Panc1 (cell line): ENCODE results near the gene LPP. TPM values are rescaled to one million over a fixed set of nuclear protein-coding genes. Genes with fewer than 3 reads are reported as not detected.

Experiments used
- ATAC-seq: fragments of 200-7000 bp; cut with Tn5 transposase; 2 replicates; pipeline ENCODE4 v1.9.1; 2020; ENCODE audit warnings: mild to moderate bottlenecking, moderate library complexity
- BruUV-seq: library from RNA; stranded (reverse); fragments of 400-500 nt; replicated peaks from 2 replicates; lab custom pipeline; 2021; lab: Mats Ljungman, UMichigan
- CTCF ChIA-PET: fragments of 300-600 bp; sonication (Branson Sonifier 250); formaldehyde crosslinking; loops from one replicate; lab custom pipeline; 2022; ENCODE audit warnings: antibody characterized with exemption; lab: Charles Lee
- POLR2A ChIA-PET: fragments of 300-600 bp; sonication (Branson Sonifier 250); formaldehyde crosslinking; loops from one replicate; lab custom pipeline; 2022; ENCODE audit warnings: antibody characterized with exemption; lab: Charles Lee
- DNase-seq: peaks from one replicate; pipeline ENCODE4 v3.0.0-alpha.2; 2010; ENCODE audit warnings: low read depth, low spot score
- H3K27ac ChIP-seq: 2 replicates; pipeline ENCODE4 v1.5.1; 2011; ENCODE audit warnings: mild to moderate bottlenecking, low read length, inconsistent platforms
- H3K27me3 ChIP-seq: fragments of 200-500 bp; sonication (Bioruptor generic); 2 replicates; pipeline ENCODE4 v1.6.0; 2014; ENCODE audit warnings: low read length, inconsistent platforms; ENCODE audit not compliant: control insufficient read depth, insufficient read depth
- H3K36me3 ChIP-seq: fragments of 200-500 bp; sonication (Bioruptor generic); 2 replicates; pipeline ENCODE4 v1.5.1; 2014; ENCODE audit warnings: inconsistent platforms, mild to moderate bottlenecking, low read length, moderate library complexity; ENCODE audit not compliant: control insufficient read depth, insufficient read depth
- H3K4me1 ChIP-seq: 2 replicates; pipeline ENCODE4 v1.5.1; 2011; ENCODE audit warnings: inconsistent platforms, mild to moderate bottlenecking, low read length, moderate library complexity; ENCODE audit not compliant: control insufficient read depth, insufficient read depth
- H3K4me3 ChIP-seq, 2 experiments: 2 replicates each; pipeline ENCODE4 v1.5.1; 2011 to 2012; ENCODE audit warnings: low read depth in 2 of 2, low read length in 2 of 2, mild to moderate bottlenecking in 2 of 2, inconsistent platforms in 1 of 2, moderate library complexity in 1 of 2
- H3K9me3 ChIP-seq: fragments of 200-500 bp; sonication (Bioruptor generic); 2 replicates; pipeline ENCODE4 v1.5.1; 2014; ENCODE audit warnings: low read depth, mild to moderate bottlenecking, inconsistent platforms, low read length, moderate library complexity; ENCODE audit not compliant: control insufficient read depth, insufficient read depth
- POLR2AphosphoS5 ChIP-seq: IDR thresholded peaks from 2 replicates; pipeline ENCODE4 v1.6.1; 2012; ENCODE audit warnings: mild to moderate bottlenecking, low read depth, low read length, moderate library complexity
- SIN3A ChIP-seq: IDR thresholded peaks from 2 replicates; pipeline ENCODE4 v1.6.1; 2012; ENCODE audit warnings: low read depth, mild to moderate bottlenecking, low read length, moderate library complexity, borderline replicate concordance; ENCODE audit not compliant: insufficient read depth
- TCF7L2 ChIP-seq: IDR thresholded peaks from 2 replicates; pipeline ENCODE4 v1.6.1; 2011; ENCODE audit warnings: mild to moderate bottlenecking, low read depth, low read length, inconsistent platforms
- in situ Hi-C: cut with HindIII; loops from 2 replicates; pipeline ENCODE4 v1.10.0; 2016; ENCODE audit warnings: low sequenced_read_pairs, low pct_unique_long_range_greater_than_20kb
- intact Hi-C: fragments of 100-400 bp; cut with micrococcal nuclease; formaldehyde crosslinking; loops from one replicate; pipeline ENCODE4 v1.10.0; 2022; ENCODE audit not compliant: unreplicated experiment
- total RNA-seq: library from RNA; stranded (reverse); gene quantifications from one replicate; pipeline ENCODE4 v1.2.1, GENCODE V29; 2021; ENCODE audit not compliant: unreplicated experiment
- TF ChIP-seq, protein P1 (sequence below): fragments of 450-650 bp; IDR thresholded peaks from 2 replicates; pipeline ENCODE4 v1.5.1; 2017; ENCODE audit warnings: mild to moderate bottlenecking
- TF ChIP-seq, protein P2 (sequence below), 2 experiments: IDR thresholded peaks; 2 replicates each; pipeline ENCODE4 v1.6.1; 2011 to 2012; ENCODE audit warnings: low read depth in 2 of 2, control low read depth in 1 of 2, low read length in 1 of 2, mild to moderate bottlenecking in 1 of 2, moderate library complexity in 1 of 2; ENCODE audit not compliant: insufficient read depth in 1 of 2

The LPP gene
- total RNA-seq, 1 experiment from 2014 or later, result 90.0 TPM

GRCh38 chr3:188584162-188584529 lies 430.2 kb downstream of the LPP start:
- intact Hi-C loops, result no loop called here
- Histone ChIP-seq H3K27ac (no peak overlapping the region), H3K36me3 (no peaks in the 10 kb centered on the region), H3K4me1 (peaks cover 5% of the 10 kb centered on the region; the same call in 1 of the 2 replicates), H3K4me3 (no peak overlapping the region), H3K27me3 (no peaks in the 10 kb centered on the region), H3K9me3 (no peaks in the 10 kb centered on the region)
- DNase-seq (no peak), ATAC-seq (no peak)
- ChIA-PET CTCF (interaction anchor here (0.9 kb wide), 1 partner anchor 10 kb away, joined by 3 read pairs; no protein-coding TSS in a partner anchor), POLR2A (no interaction called here)
- in situ Hi-C loops, result no loop called here
- BruUV-seq, result no TSS peak
- TF ChIP-seq TCF7L2 (no peak), POLR2AphosphoS5 (no peak), SIN3A (no peak)
- TF ChIP-seq, protein P1, sequence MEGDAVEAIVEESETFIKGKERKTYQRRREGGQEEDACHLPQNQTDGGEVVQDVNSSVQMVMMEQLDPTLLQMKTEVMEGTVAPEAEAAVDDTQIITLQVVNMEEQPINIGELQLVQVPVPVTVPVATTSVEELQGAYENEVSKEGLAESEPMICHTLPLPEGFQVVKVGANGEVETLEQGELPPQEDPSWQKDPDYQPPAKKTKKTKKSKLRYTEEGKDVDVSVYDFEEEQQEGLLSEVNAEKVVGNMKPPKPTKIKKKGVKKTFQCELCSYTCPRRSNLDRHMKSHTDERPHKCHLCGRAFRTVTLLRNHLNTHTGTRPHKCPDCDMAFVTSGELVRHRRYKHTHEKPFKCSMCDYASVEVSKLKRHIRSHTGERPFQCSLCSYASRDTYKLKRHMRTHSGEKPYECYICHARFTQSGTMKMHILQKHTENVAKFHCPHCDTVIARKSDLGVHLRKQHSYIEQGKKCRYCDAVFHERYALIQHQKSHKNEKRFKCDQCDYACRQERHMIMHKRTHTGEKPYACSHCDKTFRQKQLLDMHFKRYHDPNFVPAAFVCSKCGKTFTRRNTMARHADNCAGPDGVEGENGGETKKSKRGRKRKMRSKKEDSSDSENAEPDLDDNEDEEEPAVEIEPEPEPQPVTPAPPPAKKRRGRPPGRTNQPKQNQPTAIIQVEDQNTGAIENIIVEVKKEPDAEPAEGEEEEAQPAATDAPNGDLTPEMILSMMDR, result no peak
- TF ChIP-seq, protein P2, sequence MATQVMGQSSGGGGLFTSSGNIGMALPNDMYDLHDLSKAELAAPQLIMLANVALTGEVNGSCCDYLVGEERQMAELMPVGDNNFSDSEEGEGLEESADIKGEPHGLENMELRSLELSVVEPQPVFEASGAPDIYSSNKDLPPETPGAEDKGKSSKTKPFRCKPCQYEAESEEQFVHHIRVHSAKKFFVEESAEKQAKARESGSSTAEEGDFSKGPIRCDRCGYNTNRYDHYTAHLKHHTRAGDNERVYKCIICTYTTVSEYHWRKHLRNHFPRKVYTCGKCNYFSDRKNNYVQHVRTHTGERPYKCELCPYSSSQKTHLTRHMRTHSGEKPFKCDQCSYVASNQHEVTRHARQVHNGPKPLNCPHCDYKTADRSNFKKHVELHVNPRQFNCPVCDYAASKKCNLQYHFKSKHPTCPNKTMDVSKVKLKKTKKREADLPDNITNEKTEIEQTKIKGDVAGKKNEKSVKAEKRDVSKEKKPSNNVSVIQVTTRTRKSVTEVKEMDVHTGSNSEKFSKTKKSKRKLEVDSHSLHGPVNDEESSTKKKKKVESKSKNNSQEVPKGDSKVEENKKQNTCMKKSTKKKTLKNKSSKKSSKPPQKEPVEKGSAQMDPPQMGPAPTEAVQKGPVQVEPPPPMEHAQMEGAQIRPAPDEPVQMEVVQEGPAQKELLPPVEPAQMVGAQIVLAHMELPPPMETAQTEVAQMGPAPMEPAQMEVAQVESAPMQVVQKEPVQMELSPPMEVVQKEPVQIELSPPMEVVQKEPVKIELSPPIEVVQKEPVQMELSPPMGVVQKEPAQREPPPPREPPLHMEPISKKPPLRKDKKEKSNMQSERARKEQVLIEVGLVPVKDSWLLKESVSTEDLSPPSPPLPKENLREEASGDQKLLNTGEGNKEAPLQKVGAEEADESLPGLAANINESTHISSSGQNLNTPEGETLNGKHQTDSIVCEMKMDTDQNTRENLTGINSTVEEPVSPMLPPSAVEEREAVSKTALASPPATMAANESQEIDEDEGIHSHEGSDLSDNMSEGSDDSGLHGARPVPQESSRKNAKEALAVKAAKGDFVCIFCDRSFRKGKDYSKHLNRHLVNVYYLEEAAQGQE (IDR thresholded peaks at IDR 0.05; ENCODE audit: insufficient read depth in 1 of 2, low read depth in 2 of 2, low read length in 1 of 2), result no peak

- no peak overlapping the region for H3K4me3 ChIP-seq
- no peak for ATAC-seq
- no peak overlapping the region for H3K27ac ChIP-seq
- in situ Hi-C loops (no loop called here), intact Hi-C loops (no loop called here)
- DNase-seq, result no peak
- no peaks in the 10 kb centered on the region for H3K27me3 ChIP-seq
- no peaks in the 10 kb centered on the region for H3K36me3 ChIP-seq
- CTCF ChIA-PET, result no interaction called here
- no TSS peak for BruUV-seq
- TF ChIP-seq TCF7L2 (no peak), SIN3A (no peak), POLR2AphosphoS5 (no peak)
- TF ChIP-seq, protein P2 (IDR thresholded peaks at IDR 0.05; ENCODE audit: insufficient read depth in 1 of 2, low read depth in 2 of 2, low read length in 1 of 2), result no peak
- TF ChIP-seq, protein P1, result peak; percentile 18; the same call in 1 of the 2 replicates
- H3K4me1 ChIP-seq, result peaks cover 5% of the 10 kb centered on the region; the same call in 1 of the 2 replicates
- POLR2A ChIA-PET, result no interaction called here
- H3K9me3 ChIP-seq, result no peaks in the 10 kb centered on the region
Measured at GRCh38 chr3:188584958-188585689, 431.2 kb downstream of the LPP start.
